AG09319 (cell line): ENCODE measurements around the gene TRIP10.
A peak's percentile ranks its signal among the peaks of the same experiment; 100 is the strongest.

Source experiments
- DNase-seq: peaks from one replicate; pipeline ENCODE4 v3.0.0-alpha.2; 2010; ENCODE audit warnings: low read depth; ENCODE audit errors: extremely low read depth
- TF ChIP-seq, protein P1 (sequence below): IDR thresholded peaks from 2 replicates; pipeline ENCODE4 v1.5.1; 2011; ENCODE audit warnings: low read depth, mild to moderate bottlenecking, inconsistent platforms, low read length, moderate library complexity

Gene TRIP10

DNA sequence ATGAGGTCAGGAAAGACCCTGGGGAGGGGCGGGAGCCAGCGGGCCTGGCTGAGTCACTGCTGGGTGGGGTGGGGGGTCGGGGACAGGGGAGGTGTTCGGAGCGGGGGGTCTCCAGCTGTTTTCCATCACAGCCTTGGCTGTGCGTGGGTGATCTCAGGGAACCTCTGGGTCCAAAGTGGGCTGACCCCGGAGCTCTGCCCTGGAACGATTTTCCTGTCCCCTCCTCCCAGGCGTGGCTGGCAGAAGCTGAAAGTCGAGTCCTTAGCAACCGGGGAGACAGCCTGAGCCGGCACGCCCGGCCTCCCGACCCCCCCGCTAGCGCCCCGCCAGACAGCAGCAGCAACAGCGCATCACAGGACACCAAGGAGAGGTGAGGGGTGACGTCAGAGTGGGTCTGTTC is 10.6 kb downstream of the TRIP10 start:
- TF ChIP-seq, protein P1, sequence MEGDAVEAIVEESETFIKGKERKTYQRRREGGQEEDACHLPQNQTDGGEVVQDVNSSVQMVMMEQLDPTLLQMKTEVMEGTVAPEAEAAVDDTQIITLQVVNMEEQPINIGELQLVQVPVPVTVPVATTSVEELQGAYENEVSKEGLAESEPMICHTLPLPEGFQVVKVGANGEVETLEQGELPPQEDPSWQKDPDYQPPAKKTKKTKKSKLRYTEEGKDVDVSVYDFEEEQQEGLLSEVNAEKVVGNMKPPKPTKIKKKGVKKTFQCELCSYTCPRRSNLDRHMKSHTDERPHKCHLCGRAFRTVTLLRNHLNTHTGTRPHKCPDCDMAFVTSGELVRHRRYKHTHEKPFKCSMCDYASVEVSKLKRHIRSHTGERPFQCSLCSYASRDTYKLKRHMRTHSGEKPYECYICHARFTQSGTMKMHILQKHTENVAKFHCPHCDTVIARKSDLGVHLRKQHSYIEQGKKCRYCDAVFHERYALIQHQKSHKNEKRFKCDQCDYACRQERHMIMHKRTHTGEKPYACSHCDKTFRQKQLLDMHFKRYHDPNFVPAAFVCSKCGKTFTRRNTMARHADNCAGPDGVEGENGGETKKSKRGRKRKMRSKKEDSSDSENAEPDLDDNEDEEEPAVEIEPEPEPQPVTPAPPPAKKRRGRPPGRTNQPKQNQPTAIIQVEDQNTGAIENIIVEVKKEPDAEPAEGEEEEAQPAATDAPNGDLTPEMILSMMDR = no peak

DNA sequence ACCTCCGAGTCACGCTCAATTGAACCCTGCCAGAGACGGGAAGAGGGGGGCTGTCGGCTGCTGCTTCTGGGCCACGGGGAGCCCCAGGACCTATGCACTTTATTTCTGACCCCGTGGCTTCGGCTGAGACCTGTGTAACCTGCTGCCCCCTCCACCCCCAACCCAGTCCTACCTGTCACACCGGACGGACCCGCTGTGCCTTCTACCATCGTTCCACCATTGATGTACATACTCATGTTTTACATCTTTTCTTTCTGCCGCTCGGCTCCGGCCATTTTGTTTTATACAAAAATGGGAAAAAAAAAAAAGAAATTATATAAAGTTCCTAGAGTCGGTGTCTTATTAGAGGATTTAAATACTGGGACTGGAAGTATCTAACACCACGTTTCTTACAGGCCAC is 11.7 kb downstream of the TRIP10 start:
- TF ChIP-seq, protein P1 = no peak
- DNase-seq = no peak

More for the DNA sequence above, 10.6 kb downstream of the TRIP10 start:
- no peak for DNase-seq

DNA sequence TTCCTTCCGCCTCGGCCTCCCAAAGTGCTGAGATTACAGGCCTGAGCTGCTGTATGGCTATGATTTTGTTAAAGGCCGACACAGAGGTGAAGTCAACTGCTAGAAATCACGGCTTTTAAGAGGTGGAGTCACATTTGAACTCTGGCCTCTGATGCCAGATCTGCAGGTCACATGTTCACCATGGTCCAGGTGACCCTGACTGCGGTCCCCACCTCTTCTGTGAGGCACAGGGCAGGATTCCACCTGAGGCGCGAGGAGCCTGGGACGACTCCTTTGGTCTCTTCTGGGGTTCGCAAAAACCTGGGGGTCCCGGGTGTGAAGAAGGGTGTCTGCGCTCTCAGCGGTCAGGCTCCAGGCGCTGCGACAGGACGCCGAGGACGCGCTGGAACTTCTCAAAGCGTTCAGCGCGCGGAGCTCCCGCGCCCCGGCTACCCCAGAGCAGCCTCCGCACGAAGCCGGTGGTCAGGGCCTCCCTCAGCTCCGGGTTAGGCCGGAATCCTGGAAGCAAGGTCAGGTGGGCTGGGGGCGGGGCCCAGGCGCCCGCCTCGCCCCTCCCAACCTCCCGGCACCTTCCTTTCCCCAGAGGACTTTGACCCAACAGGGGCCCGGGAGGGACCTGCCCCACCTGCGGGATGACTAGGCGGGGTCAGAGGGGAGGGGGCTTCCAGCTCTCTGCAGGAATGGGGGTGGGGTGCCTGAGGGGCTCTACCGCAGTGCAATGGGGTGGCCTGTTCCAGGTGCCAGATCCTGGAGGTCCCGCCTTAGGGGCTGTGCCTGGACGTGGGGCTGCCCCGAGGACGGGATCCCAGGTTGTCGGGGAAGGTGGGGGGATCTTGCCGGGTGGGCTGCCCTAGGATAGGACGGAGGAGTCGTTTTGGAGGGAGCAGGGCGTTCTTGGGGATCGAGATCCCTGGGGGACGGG is 13.0 kb downstream of the TRIP10 start:
- TF ChIP-seq, protein P1 = no peak

DNA sequence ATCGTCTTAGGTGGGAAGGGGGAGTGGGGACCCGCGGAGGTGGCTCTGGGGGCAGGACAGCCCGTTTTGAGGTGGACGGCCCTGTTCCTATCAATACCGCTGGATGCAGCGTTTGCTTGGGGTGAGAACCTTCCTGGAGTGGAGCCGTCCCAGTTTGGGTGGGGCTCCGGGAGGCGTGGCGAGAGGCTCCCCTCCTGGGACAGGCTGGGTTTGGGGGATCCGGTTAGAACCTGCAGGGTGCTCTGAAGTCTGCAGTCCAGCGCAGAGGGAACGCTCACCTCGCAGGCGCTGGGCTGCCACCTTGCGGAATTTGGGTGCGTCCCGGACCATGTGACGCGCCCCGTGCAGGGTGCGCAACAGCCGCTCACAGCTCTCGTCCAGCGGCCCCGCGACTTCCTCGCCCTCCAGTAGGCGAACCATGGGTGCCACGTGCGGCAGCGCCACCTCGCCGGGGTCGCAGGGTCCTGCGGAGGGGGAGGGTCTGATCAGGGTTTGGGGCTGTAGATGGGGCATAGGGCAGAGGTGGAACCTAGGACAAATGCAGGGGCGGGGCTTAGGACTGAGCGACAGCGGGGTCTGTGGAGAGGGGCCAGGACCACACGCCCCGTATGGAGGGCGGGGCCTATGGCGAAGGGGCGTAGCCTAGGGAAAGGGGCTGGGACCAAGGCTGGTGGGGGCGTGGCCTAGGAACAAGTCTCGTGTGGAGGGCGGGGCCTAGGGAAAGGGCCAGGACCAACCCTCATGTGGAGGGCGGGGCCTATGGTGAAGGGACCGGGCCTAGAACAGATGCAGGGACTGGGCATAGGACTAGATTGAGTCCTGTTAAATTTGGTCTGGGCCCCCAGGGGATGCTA is 13.9 kb downstream of the TRIP10 start:
- no peak for DNase-seq
- TF ChIP-seq, protein P1 = peak; percentile 27

More for the DNA sequence above, 13.0 kb downstream of the TRIP10 start:
- no peak for DNase-seq

DNA sequence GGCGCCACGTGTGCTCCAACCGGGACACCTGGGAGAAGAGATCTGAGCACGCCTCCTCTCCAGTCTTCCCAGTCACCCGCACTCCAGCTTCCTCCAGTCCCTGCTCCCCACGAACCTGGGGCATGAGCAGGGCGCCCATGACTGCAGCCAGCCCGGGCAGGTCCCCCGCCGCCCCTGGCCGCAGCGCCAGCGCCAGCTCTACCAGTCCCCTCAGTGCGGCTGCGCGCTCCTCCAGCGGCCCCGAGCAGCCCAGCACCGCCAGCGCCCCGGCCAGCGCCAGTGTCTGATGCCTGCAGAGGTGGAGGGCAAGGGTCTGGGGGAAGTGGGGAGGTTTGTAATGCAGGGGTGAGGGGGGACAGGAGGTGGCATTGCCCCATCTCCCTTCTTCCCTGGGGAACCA is 14.7 kb downstream of the TRIP10 start:
- TF ChIP-seq, protein P1 = no peak
- DNase-seq = no peak

DNA sequence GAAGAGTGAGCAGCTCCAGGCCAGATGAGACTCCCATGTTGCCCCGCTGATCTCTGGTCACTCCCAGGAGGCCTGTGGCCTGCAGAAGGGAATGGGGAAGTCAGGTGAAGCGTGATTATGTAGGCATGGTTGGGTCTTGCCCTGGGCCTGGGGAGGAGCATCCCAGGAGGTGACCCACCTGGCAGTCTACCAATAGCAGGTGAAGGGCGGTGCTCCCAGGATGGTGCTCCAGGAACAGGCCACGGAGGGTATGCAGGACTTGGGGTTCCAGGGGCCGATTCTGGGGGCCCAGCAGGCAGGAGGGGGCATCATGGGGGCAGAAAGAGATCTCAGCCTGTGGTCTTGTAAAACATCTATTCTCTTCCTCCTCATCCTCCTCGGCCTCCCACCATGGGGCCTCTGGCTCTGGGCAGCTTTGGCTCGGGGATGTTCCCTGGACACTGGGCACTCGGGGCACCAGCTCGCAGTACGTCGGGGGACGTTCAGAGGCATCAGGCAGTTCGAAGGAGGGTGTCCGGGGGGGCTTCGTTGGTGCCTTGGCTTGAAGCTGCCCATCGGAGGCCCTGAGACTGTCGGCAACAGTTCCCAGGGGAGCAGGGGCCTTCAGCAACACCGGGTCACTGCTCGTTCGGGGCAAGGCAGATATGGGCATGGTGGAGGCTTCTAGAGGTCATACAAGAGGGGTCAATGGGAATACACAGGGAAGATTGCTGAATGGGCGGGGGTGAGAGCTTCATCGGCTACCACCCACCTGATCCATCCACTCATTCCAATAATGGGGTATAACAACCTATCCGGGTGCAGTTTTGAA is 15.4 kb downstream of the TRIP10 start:
- DNase-seq = no peak
- TF ChIP-seq, protein P1 = no peak
